ENCODE data around the gene CFAP97D2.
"Not testable (repeated sequence)": the region's sequence is repeated elsewhere in the genome, so short reads cannot be mapped to it uniquely, and the experiment has no call there.

CFAP97D2 gene

DNA sequence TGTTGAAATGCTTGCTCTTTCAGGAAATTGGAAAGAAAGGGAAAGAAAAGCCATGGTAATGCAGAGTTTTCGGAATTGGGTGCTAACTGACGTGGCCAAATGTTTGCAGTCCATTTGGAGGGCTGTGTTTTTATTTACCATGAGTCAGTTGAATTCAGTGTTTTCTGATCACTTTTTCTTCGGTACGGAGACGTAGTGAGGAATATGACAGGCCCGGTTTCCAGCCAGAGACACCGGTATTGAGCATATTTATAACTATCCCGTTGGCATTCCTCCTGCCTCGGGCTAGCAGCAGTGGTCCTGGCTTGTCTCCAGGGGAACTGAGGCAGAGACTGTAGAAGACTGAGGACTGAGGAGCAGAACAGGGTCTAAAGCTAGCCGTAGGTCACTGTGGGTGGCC is 56.6 kb downstream of the CFAP97D2 start:
- no peak for DNase-seq (ENCODE audit: low spot score)

- DNase-seq (ENCODE audit: low spot score), result no peak
Observed at GRCh38 chr13:114236227-114236626, 57.2 kb downstream of the CFAP97D2 start.

DNA sequence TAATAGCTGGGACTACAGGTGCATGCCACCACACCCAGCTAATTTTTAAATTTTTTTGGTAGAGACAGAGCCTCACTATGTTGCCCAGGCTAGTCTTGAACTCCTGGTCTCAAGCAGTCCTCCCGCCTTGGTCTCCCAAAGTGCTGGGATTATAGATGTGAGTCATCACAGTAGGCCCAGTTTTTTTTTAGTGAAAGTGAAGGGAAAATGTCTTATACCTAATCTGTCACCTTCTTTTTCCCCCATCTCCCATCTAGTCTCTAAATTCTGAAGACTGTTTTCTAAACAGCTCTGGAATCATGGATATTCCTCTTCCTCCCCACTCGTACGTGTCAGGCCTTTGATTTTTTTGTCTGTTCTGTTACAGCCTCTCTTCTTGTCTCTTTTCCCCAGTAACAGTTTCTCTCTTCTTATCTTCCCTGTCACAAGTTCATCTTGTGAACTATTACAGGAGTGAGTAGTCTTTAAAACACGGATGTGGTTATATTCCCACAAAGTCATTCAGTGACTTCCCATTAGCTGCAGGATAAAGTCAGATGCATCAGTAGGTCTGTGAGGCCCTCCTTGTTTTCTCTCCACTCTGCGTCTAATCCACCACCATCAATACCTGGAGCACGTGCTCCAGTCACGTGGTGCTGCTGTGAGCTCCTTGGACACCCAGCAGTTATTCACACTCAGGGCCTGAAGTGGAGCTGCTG is 58.5 kb downstream of the CFAP97D2 start:
- DNase-seq (ENCODE audit: low spot score), result no peak

GRCh38 chr13:114241918-114242317 is 62.9 kb downstream of the CFAP97D2 start:
- no peak for DNase-seq (ENCODE audit: low spot score)

GRCh38 chr13:114243971-114244370 is 64.9 kb downstream of the CFAP97D2 start:
- no peak for DNase-seq (ENCODE audit: low spot score)

- no peak for DNase-seq (ENCODE audit: low spot score)
Observed at GRCh38 chr13:114244637-114245036, 65.6 kb downstream of the CFAP97D2 start.

- no peak for DNase-seq (ENCODE audit: low spot score)
Observed at GRCh38 chr13:114248011-114248410, 69.0 kb downstream of the CFAP97D2 start.

GRCh38 chr13:114249077-114249476 is 70.0 kb downstream of the CFAP97D2 start:
- no peak for DNase-seq (ENCODE audit: low spot score)

- DNase-seq (ENCODE audit: low spot score), result not testable (repeated sequence)
Observed at GRCh38 chr13:114251639-114252440, 72.8 kb downstream of the CFAP97D2 start.

GRCh38 chr13:114256547-114256946 is 77.5 kb downstream of the CFAP97D2 start:
- no peak for DNase-seq (ENCODE audit: low spot score)

- DNase-seq (ENCODE audit: low spot score), result no peak
Observed at GRCh38 chr13:114257014-114257413, 78.0 kb downstream of the CFAP97D2 start.

DNA sequence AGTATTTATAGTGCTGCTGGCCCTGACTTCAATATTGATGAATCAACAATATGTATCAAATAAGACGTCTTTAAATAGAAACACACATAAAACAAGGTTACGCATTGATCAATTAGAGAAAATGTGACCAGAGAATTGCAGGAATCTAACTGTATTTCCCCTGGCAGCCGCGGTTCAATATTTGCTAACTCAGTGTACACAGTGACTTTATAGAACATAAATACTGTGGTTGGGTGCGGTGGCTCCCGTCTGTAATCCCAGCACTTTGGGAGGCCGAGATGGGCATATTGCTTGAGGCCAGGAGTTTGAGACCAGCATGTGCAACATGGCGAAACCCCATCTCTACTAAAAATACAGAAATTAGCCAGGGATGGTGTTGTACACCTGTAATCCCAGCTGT is 79.5 kb downstream of the CFAP97D2 start:
- DNase-seq (ENCODE audit: low spot score), result no peak

DNA sequence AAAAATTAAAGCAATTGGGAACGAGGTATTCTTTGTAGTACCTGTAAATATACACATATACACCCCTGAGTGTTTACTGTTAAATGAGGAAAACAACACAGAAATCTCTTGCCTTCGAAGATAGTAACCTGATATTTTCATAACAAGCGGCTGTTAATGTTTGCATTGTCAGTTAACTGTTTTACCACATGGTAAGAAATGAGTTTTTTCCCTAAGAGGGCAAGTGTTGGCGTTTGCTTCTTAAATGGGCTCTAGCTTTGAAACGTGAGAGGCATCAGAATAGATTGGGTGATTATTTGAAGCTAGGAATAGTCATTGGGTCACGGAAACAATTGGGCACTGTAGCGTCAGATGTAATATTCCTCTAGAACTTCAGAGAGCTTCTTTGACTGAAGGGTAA is 80.3 kb downstream of the CFAP97D2 start:
- DNase-seq (ENCODE audit: low spot score), result no peak

DNA sequence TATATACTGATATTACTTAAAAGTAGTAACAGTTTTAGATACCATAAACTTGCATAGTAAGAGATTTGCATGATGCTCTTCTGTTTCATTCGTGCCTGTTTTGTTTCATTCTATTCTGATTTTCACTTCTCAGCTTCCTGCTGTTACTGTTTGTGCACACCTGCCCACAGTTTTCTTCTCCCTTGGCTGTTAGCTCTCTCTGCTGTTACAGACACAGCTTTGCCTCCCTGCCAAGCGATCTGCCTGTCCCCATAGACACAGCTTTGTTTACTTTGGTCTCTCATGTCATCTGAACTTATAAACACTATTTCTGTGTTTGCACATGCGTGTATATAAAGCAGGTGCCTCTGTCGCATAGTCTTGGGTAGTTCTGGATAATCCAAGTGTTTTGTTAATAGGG is 80.9 kb downstream of the CFAP97D2 start:
- no peak for DNase-seq (ENCODE audit: low spot score)

DNA sequence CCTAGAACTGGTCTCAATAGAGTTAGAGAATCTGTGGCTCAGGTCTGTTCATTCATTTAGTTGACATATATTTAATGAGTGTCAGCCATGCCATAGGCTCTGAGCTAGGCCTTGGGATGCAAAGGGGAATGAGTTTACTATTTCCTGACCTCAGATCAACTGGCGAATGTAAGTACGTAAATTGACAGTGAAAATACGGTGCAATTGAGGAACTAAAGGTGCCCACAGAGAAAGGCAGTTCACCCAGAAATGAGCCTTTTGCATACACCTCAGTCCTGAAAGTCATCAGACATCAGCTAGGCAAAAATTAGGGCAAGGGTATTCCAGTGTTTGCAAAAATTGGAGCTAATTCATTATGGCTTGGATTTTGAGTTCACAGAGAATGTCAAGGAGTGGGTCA is 81.8 kb downstream of the CFAP97D2 start:
- DNase-seq (ENCODE audit: low spot score), result no peak

DNA sequence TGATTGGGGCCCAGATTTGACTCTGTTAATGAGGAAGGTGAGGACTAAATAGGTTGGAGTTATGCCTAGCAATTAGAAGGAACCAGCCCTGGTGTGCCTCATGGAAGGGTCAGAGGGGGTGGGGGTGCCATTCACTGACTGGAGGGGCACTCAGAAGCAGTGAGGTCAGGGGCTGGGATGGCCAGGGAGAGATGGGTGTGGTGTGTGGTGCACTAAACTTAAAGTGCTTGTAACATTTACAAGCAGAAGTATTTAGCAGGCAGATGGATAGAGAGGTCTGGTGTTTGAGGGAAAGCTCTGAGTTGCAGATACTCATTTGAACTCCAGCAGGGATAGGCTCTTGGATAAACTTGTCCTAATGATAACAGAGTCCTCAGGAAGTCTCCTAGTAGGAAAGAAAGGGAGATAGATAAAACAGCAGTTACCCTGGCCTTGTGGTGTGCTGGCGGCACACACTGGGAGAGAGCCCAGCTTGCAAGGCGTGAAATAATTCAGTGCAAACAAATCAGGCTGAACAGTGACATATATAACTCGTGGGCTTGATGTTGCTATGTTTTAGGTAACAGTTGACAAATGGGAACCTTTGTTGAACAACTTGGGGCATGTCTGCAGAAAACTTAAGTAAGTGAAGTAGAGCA is 82.4 kb downstream of the CFAP97D2 start:
- DNase-seq (ENCODE audit: low spot score), result no peak

DNA sequence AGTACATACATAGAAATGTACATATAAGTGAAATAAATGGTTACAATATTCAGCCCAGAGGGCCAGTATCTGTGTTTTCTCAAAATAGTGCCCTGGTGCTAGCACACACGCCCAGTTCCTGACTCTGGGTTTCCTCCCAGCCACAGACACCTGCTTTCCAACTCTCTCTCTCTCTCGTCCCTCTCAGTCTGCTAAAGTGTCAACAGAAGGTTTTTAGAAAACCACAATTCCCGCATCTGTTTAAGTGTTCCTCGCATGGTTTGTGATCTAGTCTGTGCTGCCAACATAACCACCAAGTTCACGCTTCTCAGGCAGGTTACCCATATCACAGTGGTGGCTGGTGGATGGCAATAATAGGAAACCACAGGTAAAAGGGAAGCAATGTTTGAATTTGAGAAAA is 84.5 kb downstream of the CFAP97D2 start:
- no peak for DNase-seq (ENCODE audit: low spot score)

DNA sequence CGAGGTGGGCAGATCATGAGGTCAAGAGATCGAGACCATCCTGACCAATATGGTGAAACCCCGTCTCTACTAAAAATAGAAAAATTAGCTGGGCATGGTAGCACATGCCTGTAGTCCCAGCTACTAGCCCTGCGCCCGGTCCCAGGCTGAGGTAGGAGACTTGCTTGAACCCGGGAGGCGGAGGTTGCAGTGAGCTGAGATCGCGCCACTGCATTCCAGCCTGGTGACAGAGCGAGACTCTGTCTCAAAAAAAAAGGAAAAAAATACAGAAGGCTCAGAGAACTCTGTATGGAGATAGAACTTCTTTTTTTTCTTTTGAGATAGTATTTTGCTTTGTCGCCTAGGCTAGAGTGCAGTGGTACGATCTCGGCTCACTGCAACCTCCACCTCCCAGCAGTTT is 85.3 kb downstream of the CFAP97D2 start:
- not testable (repeated sequence) for DNase-seq (ENCODE audit: low spot score)

GRCh38 chr13:114264886-114265611 is 86.0 kb downstream of the CFAP97D2 start:
- no peak for DNase-seq (ENCODE audit: low spot score)

GRCh38 chr13:114266241-114266640 is 87.2 kb downstream of the CFAP97D2 start:
- DNase-seq (ENCODE audit: low spot score), result no peak

GRCh38 chr13:114268344-114269280 is 89.6 kb downstream of the CFAP97D2 start:
- no peak for DNase-seq (ENCODE audit: low spot score)
